ENCODE data around the gene TBC1D2. TPM values are rescaled to one million over a fixed set of nuclear protein-coding genes. Genes with fewer than 3 reads are reported as not detected.

TBC1D2 gene
- total and polyA plus RNA-seq, 4 donors, result 2.8 to 5.1 (median 3.7) TPM

- no peaks in the 10 kb centered on the region for H3K9me3 ChIP-seq (ENCODE audit: control insufficient read depth in 4 of 4, low read length in 3 of 4)
- peaks cover 0 to 5% (median 0%) of the 10 kb centered on the region in 4 donors for H3K4me1 ChIP-seq (ENCODE audit: control insufficient read depth in 4 of 4, insufficient read depth in 4 of 4, low read length in 3 of 4)
- no peaks in the 10 kb centered on the region for H3K27me3 ChIP-seq (ENCODE audit: control insufficient read depth in 4 of 4, insufficient read depth in 4 of 4, low read length in 3 of 4)
- H3K9ac ChIP-seq (ENCODE audit: low read depth in 1 of 2, low read length in 2 of 2), result no peak overlapping the region
- H3K4me3 ChIP-seq (ENCODE audit: low read depth in 1 of 3, low read length in 3 of 3), result no peak overlapping the region
- WGBS, result 95% methylated on average over 7 of the region's 7 CpGs
- DNase-seq (ENCODE audit: low spot score), result no peak
- no peak overlapping the region for H3K27ac ChIP-seq (ENCODE audit: low read depth in 1 of 2, low read length in 2 of 2)
- peaks cover 0 to 14% (median 7%) of the 10 kb centered on the region in 4 donors for H3K36me3 ChIP-seq (ENCODE audit: control insufficient read depth in 4 of 4, insufficient read depth in 3 of 4, low read depth in 1 of 4, low read length in 3 of 4)
- TF ChIP-seq SP1 (IDR thresholded peaks at IDR 0.05), result no peak
- TF ChIP-seq GABPA (IDR thresholded peaks at IDR 0.05 in 1 of 2, conservative IDR thresholded peaks at IDR 0.05 in 1 of 2), result no peak
- no peak for TF ChIP-seq RXRA (IDR thresholded peaks at IDR 0.05)
- no peak for TF ChIP-seq HNF4A (conservative IDR thresholded peaks at IDR 0.05)
- TF ChIP-seq MAX (IDR thresholded peaks at IDR 0.05), result no peak
- no peak for TF ChIP-seq NR2F2 (IDR thresholded peaks at IDR 0.05)
Observed at GRCh38 chr9:98203153-98203552, 52.3 kb downstream of the TBC1D2 start.

- whole genome bisulfite sequencing, result 73% methylated on average over 5 of the region's 5 CpGs
- peaks cover 0 to 14% (median 7%) of the 10 kb centered on the region in 4 donors for H3K36me3 ChIP-seq (ENCODE audit: control insufficient read depth in 4 of 4, insufficient read depth in 3 of 4, low read depth in 1 of 4, low read length in 3 of 4)
Observed at GRCh38 chr9:98202252-98202651, 53.2 kb downstream of the TBC1D2 start.

GRCh38 chr9:98201749-98202148 lies 53.7 kb downstream of the TBC1D2 start:
- TF ChIP-seq SP1 (IDR thresholded peaks at IDR 0.05), result no peak
- TF ChIP-seq TAF1 (conservative IDR thresholded peaks at IDR 0.05), result no peak
- peak in 1 of 2 donors; percentile 35 for TF ChIP-seq HNF4A (conservative IDR thresholded peaks at IDR 0.05)
- no peak for TF ChIP-seq ATF3 (IDR thresholded peaks at IDR 0.05)
- TF ChIP-seq ZBTB33 (IDR thresholded peaks at IDR 0.05), result no peak
- no peak for TF ChIP-seq CTCF (IDR thresholded peaks at IDR 0.05; ENCODE audit: low read depth, low read length, missing input control)
- Histone ChIP-seq H3K27ac (ENCODE audit: low read depth in 1 of 2, low read length in 2 of 2) (no peak overlapping the region), H3K9me3 (ENCODE audit: control insufficient read depth in 4 of 4, low read length in 3 of 4) (no peaks in the 10 kb centered on the region), H3K4me1 (ENCODE audit: control insufficient read depth in 4 of 4, insufficient read depth in 4 of 4, low read length in 3 of 4) (peaks cover 0 to 5% (median 0%) of the 10 kb centered on the region in 4 donors), H3K4me3 (ENCODE audit: low read depth in 1 of 3, low read length in 3 of 3) (no peak overlapping the region), H3K27me3 (ENCODE audit: control insufficient read depth in 4 of 4, insufficient read depth in 4 of 4, low read length in 3 of 4) (no peaks in the 10 kb centered on the region), H3K9ac (ENCODE audit: low read depth in 1 of 2, low read length in 2 of 2) (no peak overlapping the region), H3K36me3 (ENCODE audit: control insufficient read depth in 4 of 4, insufficient read depth in 3 of 4, low read depth in 1 of 4, low read length in 3 of 4) (peaks cover 0 to 14% (median 7%) of the 10 kb centered on the region in 4 donors)
- DNase-seq (ENCODE audit: low spot score), result no peak
- 63% methylated on average over 7 of the region's 7 CpGs for WGBS

More at GRCh38 chr9:98202252-98202651, 53.2 kb downstream of the TBC1D2 start:
- DNase-seq (ENCODE audit: low spot score), result no peak
- Histone ChIP-seq H3K9me3 (ENCODE audit: control insufficient read depth in 4 of 4, low read length in 3 of 4) (no peaks in the 10 kb centered on the region), H3K4me3 (ENCODE audit: low read depth in 1 of 3, low read length in 3 of 3) (no peak overlapping the region), H3K9ac (ENCODE audit: low read depth in 1 of 2, low read length in 2 of 2) (no peak overlapping the region), H3K4me1 (ENCODE audit: control insufficient read depth in 4 of 4, insufficient read depth in 4 of 4, low read length in 3 of 4) (peaks cover 0 to 5% (median 0%) of the 10 kb centered on the region in 4 donors), H3K27ac (ENCODE audit: low read depth in 1 of 2, low read length in 2 of 2) (no peak overlapping the region), H3K27me3 (ENCODE audit: control insufficient read depth in 4 of 4, insufficient read depth in 4 of 4, low read length in 3 of 4) (no peaks in the 10 kb centered on the region)
- no peak for TF ChIP-seq TAF1 (conservative IDR thresholded peaks at IDR 0.05)
- TF ChIP-seq MAX (IDR thresholded peaks at IDR 0.05), result no peak
- TF ChIP-seq SP1 (IDR thresholded peaks at IDR 0.05), result no peak
- TF ChIP-seq ATF3 (IDR thresholded peaks at IDR 0.05), result no peak
- TF ChIP-seq CTCF (IDR thresholded peaks at IDR 0.05; ENCODE audit: low read depth, low read length, missing input control), result no peak

Data from liver (tissue), 9 donors.